ENCODE results near the gene FGF1.

FGF1 gene

DNA sequence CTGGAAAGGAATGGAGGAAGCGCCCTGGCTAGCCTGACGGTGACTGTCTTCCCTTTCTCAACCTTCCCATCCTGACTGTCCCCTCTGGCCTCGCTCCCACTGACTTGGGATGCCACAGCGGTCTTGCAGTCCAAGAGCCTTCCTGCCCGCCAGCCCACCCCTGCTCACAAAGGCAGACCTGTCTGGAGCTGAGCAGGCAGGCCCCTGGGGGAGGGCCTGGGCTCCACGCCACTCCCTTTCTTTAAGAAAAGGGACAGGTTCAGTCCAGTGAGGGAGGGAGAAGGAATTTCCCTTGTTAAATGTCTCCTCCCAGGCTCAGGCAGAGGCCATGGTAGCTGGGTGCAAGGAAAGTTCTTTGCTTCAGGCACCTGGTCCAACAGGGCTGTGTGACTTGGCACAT, 18.1 kb downstream of the FGF1 start (continued):
- TF ChIP-seq ZNF530 (tag by site-specific recombination; IDR thresholded peaks at IDR 0.05; ENCODE audit: low read depth), result no peak
- TF ChIP-seq MYNN (tag by site-specific recombination; IDR thresholded peaks at IDR 0.05; ENCODE audit: borderline replicate concordance), result no peak
- TF ChIP-seq ZFHX2 (tag by site-specific recombination; conservative IDR thresholded peaks at IDR 0.05), result no peak
- TF ChIP-seq, protein P1, sequence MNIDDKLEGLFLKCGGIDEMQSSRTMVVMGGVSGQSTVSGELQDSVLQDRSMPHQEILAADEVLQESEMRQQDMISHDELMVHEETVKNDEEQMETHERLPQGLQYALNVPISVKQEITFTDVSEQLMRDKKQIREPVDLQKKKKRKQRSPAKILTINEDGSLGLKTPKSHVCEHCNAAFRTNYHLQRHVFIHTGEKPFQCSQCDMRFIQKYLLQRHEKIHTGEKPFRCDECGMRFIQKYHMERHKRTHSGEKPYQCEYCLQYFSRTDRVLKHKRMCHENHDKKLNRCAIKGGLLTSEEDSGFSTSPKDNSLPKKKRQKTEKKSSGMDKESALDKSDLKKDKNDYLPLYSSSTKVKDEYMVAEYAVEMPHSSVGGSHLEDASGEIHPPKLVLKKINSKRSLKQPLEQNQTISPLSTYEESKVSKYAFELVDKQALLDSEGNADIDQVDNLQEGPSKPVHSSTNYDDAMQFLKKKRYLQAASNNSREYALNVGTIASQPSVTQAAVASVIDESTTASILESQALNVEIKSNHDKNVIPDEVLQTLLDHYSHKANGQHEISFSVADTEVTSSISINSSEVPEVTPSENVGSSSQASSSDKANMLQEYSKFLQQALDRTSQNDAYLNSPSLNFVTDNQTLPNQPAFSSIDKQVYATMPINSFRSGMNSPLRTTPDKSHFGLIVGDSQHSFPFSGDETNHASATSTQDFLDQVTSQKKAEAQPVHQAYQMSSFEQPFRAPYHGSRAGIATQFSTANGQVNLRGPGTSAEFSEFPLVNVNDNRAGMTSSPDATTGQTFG (tag by site-specific recombination; IDR thresholded peaks at IDR 0.05; ENCODE audit: borderline replicate concordance), result no peak
- no peak for TF ChIP-seq ZNF529 (tag by site-specific recombination; IDR thresholded peaks at IDR 0.05; ENCODE audit: insufficient replicate concordance)
- TF ChIP-seq SP3 (tag by site-specific recombination; IDR thresholded peaks at IDR 0.05), result no peak
- TF ChIP-seq, protein P2, sequence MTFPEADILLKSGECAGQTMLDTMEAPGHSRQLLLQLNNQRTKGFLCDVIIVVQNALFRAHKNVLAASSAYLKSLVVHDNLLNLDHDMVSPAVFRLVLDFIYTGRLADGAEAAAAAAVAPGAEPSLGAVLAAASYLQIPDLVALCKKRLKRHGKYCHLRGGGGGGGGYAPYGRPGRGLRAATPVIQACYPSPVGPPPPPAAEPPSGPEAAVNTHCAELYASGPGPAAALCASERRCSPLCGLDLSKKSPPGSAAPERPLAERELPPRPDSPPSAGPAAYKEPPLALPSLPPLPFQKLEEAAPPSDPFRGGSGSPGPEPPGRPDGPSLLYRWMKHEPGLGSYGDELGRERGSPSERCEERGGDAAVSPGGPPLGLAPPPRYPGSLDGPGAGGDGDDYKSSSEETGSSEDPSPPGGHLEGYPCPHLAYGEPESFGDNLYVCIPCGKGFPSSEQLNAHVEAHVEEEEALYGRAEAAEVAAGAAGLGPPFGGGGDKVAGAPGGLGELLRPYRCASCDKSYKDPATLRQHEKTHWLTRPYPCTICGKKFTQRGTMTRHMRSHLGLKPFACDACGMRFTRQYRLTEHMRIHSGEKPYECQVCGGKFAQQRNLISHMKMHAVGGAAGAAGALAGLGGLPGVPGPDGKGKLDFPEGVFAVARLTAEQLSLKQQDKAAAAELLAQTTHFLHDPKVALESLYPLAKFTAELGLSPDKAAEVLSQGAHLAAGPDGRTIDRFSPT (tag by site-specific recombination; IDR thresholded peaks at IDR 0.05), result no peak
- TF ChIP-seq ZNF585B (tag by site-specific recombination; IDR thresholded peaks at IDR 0.05), result no peak
- TF ChIP-seq ZNF514 (tag by site-specific recombination; IDR thresholded peaks at IDR 0.05), result no peak
- TF ChIP-seq ZNF223 (tag by site-specific recombination; IDR thresholded peaks at IDR 0.05), result no peak
- TF ChIP-seq ZNF561 (tag by site-specific recombination; IDR thresholded peaks at IDR 0.05; ENCODE audit: borderline replicate concordance), result no peak

DNA sequence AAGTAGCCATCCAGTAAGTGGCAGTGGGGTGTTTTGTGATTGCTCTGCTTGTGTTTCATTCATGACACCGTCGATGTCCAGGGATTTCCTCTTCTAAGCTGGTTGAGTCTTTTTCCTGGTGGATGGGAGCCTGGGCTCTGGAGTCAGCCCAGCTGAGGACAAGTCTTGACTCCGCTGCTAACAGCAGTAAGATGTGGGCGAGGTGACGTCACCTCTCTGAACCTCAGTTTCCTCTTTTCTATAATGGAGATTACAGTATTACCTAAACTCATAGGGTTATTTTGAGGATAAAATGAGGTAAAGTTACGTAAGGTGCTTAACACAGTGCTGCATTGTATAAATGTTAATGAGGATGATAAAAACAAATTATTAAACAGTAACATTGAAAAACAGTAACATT, 21.3 kb downstream of the FGF1 start:
- Histone ChIP-seq H3K27ac (ENCODE audit: extremely low read depth, low read depth, low read length) (no peak overlapping the region), H3K4me1 (ENCODE audit: control insufficient read depth, insufficient read depth, low read length) (no peaks in the 10 kb centered on the region), H3K9me3 (ENCODE audit: control insufficient read depth, insufficient read depth, low read depth, low read length) (no peaks in the 10 kb centered on the region), H3K4me3 (ENCODE audit: low read depth, low read length) (no peak overlapping the region), H3K36me3 (ENCODE audit: control insufficient read depth in 2 of 2, insufficient read depth in 1 of 2, low read length in 2 of 2) (no peaks in the 10 kb centered on the region)
- ChIA-PET POLR2A (no interaction called here), CTCF (interaction anchor here (1.1 to 2.7 kb wide), 4 partner anchors 9 to 54 kb away, joined by 3 to 13 read pairs (median 4); no protein-coding TSS in a partner anchor)
- TF ChIP-seq, protein P3, sequence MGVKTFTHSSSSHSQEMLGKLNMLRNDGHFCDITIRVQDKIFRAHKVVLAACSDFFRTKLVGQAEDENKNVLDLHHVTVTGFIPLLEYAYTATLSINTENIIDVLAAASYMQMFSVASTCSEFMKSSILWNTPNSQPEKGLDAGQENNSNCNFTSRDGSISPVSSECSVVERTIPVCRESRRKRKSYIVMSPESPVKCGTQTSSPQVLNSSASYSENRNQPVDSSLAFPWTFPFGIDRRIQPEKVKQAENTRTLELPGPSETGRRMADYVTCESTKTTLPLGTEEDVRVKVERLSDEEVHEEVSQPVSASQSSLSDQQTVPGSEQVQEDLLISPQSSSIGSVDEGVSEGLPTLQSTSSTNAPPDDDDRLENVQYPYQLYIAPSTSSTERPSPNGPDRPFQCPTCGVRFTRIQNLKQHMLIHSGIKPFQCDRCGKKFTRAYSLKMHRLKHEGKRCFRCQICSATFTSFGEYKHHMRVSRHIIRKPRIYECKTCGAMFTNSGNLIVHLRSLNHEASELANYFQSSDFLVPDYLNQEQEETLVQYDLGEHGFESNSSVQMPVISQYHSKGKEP (tag by site-specific recombination; IDR thresholded peaks at IDR 0.05), result no peak
- no peak for TF ChIP-seq ZNF423 (tag by site-specific recombination; IDR thresholded peaks at IDR 0.05)
- TF ChIP-seq, protein P4, sequence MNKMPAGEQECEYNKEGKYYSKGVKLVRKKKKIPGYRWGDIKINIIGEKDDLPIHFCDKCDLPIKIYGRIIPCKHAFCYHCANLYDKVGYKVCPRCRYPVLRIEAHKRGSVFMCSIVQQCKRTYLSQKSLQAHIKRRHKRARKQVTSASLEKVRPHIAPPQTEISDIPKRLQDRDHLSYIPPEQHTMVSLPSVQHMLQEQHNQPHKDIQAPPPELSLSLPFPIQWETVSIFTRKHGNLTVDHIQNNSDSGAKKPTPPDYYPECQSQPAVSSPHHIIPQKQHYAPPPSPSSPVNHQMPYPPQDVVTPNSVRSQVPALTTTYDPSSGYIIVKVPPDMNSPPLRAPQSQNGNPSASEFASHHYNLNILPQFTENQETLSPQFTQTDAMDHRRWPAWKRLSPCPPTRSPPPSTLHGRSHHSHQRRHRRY (tag by site-specific recombination; IDR thresholded peaks at IDR 0.05), result no peak

DNA sequence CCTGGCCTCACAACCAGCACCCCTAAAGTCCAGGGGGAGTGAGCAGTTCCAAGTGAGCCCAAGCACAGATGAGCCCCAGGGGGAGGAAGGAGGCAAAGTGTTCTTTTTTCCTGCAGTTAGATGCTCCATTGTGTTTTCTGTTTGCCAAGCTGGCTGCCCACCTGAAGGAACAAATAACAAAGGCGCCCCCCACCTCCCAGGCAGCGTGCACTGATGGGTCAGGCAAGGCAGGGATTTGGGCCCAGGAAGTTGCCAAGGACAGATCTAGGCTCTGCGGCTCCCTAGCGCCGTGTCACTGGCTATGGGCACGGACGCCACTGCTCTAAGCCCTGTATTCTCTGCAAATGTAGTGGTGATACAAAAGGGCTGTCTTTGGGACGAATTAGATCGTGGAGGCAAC, 21.8 kb downstream of the FGF1 start:
- no peak overlapping the region for H3K27ac ChIP-seq (ENCODE audit: extremely low read depth, low read depth, low read length)
- ChIA-PET CTCF (interaction anchor here (0.6 to 2.7 kb wide), 5 partner anchors 8 to 57 kb away, joined by 3 to 13 read pairs (median 4); no protein-coding TSS in a partner anchor), POLR2A (no interaction called here)
- no peaks in the 10 kb centered on the region for H3K4me1 ChIP-seq (ENCODE audit: control insufficient read depth, insufficient read depth, low read length)
- no peak overlapping the region for H3K4me3 ChIP-seq (ENCODE audit: low read depth, low read length)
- H3K36me3 ChIP-seq (ENCODE audit: control insufficient read depth in 2 of 2, insufficient read depth in 1 of 2, low read length in 2 of 2), result no peaks in the 10 kb centered on the region
- H3K9me3 ChIP-seq (ENCODE audit: control insufficient read depth, insufficient read depth, low read depth, low read length), result no peaks in the 10 kb centered on the region
- TF ChIP-seq ZNF624 (tag by site-specific recombination; IDR thresholded peaks at IDR 0.05) (no peak), ZNF426 (tag by site-specific recombination; IDR thresholded peaks at IDR 0.05) (no peak), ZNF184 (tag by site-specific recombination; IDR thresholded peaks at IDR 0.05) (no peak), FEZF1 (tag by site-specific recombination; IDR thresholded peaks at IDR 0.05) (no peak), KLF9 (tag by site-specific recombination; IDR thresholded peaks at IDR 0.05; ENCODE audit: low read depth) (no peak), ZNF423 (tag by site-specific recombination; IDR thresholded peaks at IDR 0.05) (no peak), ZNF791 (tag by site-specific recombination; IDR thresholded peaks at IDR 0.05) (no peak), SETDB1 (IDR thresholded peaks at IDR 0.05; ENCODE audit: insufficient read length, low read length) (no peak)
- TF ChIP-seq, protein P5, sequence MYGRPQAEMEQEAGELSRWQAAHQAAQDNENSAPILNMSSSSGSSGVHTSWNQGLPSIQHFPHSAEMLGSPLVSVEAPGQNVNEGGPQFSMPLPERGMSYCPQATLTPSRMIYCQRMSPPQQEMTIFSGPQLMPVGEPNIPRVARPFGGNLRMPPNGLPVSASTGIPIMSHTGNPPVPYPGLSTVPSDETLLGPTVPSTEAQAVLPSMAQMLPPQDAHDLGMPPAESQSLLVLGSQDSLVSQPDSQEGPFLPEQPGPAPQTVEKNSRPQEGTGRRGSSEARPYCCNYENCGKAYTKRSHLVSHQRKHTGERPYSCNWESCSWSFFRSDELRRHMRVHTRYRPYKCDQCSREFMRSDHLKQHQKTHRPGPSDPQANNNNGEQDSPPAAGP (tag by site-specific recombination; IDR thresholded peaks at IDR 0.05), result no peak
- TF ChIP-seq, protein P6, sequence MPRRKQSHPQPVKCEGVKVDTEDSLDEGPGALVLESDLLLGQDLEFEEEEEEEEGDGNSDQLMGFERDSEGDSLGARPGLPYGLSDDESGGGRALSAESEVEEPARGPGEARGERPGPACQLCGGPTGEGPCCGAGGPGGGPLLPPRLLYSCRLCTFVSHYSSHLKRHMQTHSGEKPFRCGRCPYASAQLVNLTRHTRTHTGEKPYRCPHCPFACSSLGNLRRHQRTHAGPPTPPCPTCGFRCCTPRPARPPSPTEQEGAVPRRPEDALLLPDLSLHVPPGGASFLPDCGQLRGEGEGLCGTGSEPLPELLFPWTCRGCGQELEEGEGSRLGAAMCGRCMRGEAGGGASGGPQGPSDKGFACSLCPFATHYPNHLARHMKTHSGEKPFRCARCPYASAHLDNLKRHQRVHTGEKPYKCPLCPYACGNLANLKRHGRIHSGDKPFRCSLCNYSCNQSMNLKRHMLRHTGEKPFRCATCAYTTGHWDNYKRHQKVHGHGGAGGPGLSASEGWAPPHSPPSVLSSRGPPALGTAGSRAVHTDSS (tag by site-specific recombination; IDR thresholded peaks at IDR 0.05), result no peak
